GM12874 (cell line): ENCODE measurements around the gene GFY.

Experiments
- TF ChIP-seq, protein P1 (sequence below): IDR thresholded peaks from 2 replicates; pipeline ENCODE4 v1.5.1; 2011; ENCODE audit warnings: low read depth, mild to moderate bottlenecking, control low read depth, low read length, moderate library complexity; ENCODE audit not compliant: insufficient read depth

Gene GFY

DNA sequence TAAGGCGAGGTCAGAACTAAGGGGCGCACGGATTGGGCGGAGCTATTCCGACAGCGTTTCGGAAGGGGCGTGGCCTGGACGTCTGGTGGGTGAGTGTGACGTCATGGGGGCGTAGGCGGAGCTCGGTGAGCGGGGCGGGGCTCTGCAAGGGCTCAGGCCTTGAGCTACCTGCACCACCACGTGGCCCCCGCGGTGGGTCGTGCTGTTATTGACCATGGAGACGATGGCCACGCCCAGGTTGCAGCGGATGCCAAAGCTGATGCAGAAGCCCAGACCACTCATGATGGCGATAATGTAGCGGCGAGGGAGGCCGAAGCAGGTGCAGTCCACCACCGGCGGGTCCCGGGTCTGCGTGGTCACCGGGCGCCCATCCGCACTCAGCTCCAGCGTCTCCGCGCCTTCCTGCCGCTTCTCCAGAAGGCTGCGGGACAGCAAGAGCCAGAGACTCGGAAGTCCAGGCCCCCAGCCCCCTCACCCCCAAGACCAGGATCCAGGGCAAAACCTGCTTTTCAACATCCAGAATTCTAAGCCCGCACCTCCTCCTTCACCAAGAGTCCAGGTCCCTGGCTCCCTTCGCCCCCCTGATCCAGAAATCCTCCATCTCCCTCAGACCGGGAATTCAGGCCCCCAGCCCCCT is 11.3 kb downstream of the GFY start:
- TF ChIP-seq, protein P1, sequence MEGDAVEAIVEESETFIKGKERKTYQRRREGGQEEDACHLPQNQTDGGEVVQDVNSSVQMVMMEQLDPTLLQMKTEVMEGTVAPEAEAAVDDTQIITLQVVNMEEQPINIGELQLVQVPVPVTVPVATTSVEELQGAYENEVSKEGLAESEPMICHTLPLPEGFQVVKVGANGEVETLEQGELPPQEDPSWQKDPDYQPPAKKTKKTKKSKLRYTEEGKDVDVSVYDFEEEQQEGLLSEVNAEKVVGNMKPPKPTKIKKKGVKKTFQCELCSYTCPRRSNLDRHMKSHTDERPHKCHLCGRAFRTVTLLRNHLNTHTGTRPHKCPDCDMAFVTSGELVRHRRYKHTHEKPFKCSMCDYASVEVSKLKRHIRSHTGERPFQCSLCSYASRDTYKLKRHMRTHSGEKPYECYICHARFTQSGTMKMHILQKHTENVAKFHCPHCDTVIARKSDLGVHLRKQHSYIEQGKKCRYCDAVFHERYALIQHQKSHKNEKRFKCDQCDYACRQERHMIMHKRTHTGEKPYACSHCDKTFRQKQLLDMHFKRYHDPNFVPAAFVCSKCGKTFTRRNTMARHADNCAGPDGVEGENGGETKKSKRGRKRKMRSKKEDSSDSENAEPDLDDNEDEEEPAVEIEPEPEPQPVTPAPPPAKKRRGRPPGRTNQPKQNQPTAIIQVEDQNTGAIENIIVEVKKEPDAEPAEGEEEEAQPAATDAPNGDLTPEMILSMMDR, result no peak

DNA sequence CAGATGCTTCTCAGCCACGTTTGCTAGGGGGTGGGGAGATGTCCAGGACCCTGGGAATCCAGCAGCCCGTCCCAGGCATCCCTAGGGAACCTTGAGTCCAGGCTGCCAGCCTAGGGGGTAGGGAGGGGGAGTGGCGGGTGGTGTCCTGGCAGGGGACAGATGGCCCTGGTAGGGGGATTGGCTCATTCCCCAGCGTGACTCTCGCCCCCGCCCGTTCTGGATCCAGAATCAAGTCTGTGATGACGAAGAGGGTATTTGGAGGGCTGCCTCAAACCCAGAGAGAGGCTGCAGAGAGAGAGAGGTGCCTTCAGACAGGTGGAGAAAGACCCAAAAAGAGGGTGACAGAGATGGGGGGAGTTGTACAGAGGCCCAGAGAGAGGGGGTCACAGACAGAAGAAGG is 12.0 kb downstream of the GFY start:
- TF ChIP-seq, protein P1, result no peak

DNA sequence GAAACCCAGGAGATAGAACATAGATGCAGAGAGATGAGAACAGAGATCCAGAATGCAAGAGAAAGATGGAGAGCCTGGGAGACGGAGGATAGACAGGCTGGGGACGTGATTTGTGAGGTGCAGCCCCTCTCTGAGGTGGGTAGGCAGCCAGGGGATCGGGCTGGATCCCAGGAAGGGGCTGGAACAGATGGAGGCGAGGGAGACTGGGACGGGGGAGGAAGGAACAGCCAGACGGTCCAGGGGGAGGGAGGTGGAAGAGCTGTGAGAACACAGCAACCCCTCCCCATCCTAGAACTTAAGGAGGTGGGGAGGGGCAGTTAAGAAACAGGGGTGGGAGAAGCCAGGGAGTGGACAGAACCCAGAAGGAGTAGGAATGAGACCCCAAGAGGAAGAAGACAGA is 13.1 kb downstream of the GFY start:
- TF ChIP-seq, protein P1, result no peak

DNA sequence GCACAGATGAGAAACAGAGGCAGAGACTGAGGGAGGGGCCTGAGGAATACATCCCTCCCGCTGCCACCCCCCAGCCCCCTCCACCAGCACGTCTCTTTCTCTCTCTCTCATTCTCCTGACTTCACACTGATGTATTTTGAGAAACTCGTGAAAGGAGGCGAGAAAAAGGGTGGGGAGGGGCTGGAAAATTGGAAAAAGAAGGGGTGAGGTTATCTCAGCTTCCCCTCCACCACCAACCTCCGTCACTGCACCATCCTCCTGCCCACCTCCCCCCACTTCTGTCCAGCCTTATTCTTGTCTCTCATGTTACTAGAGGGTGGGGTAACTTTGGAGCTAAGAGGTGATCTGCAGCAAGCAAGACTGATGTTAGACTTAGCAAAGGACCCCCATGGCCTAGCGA is 14.6 kb downstream of the GFY start:
- TF ChIP-seq, protein P1, result no peak

DNA sequence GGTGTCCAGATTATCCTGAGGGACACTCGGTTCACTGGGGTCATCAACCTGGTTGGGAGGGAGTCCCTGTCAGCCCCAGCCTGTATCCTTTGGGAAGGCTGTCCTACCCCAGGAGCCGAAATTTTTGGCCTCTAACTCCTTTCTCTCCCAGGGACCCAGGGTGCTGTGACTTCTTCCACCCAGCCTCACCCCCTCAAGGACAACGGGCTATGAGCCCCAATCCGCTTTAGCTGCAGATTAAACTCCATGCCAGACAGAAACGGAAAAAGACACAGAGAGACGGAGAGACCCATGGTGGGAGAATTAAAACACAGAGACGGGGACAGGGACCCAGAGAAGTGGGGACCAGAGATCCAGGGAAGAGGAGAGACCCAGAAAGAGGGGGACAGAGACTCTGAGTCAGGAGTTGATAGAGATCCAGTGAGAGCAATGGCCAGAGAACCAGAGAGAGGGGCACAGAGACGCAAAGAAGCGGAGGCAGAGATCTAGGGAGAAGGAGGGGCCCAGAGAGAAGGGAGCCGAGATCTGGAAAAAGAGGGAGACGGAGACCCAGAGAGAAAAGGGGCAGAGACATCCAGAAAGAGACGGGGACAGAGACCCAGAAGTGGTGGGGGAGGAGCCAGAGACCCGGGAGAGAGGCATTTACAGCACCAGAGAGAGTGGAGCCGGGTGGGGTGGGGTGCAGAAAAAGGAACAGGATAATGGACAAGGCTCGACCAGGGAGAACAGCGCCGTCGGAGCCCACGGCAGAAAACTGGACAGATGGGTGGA is 15.4 kb downstream of the GFY start:
- TF ChIP-seq, protein P1, result no peak

DNA sequence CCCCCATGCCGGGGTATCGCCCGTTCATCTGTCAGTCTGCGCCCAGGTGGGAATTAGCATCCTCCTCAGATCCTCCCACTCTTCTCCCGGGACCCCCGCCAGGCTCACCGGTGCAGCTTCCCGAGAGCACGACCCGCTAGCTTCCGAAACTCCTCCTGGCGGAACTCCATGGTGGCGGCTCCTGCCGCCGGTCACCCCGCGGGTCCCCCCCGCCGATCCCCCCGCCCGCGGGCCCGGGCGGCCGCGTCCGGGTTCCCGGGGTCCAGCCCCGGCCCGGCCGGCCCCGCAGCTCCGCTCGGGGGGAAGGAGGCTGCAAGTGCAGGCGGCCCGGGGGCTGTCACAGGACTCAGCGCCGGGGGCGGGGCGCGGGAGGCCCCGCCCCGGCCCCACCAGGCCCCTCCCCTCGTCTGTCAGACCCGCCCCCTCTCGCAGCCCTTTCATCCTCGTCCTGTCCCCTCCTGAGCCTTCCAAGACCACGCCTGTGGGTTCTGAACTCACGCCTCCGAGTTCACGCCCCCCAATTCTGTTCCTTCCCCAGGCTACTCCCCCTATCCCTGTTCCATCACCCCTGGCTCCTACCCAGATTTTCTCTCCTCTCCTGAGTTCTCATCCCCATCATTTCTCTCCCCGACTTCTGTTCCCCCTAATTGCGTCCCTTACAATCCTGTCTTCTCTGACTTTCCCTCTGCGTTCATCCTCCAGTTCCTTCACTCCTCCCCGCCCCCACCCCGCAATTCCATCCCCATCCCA is 16.2 kb downstream of the GFY start, which contains the start of gene SLC17A7:
Gene SLC17A7 (minus strand): TSS at position 318 of the 750 bp plus-strand sequence. CDS start 148 bp downstream, at position 170.
- TF ChIP-seq, protein P1, result no peak

DNA sequence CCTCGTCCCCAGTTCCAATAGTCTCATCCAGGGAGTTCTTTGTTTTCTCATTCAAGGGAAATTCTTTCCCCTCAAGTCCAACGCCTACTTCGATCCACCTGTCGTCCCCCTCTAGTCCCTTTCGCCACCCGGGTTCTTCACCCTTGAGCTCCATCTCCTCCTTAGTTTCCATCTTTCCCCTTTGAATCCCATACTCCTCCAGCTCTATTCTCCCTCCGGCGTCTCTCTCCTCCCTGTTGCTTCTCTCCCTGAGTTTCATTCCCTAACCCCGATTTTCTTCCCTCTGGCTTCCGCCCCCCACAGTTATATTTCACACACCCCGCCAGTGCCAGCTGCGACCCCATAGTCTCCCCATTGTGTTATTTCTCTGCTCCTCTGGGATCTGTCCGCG is 16.8 kb downstream of the GFY start:
- TF ChIP-seq, protein P1, result no peak
